Stimulated activated CD8-positive, alpha-beta memory T cell treated with anti-CD3 and anti-CD28 coated beads, Interleukin-15, amount 100 ng/mL, for 1 hour (primary cell): Measurements from ENCODE around the gene ATE1.
"Not testable (repeated sequence)": the region's sequence is repeated elsewhere in the genome, so short reads cannot be mapped to it uniquely, and the experiment has no call there.

Source experiments
- DNase-seq: peaks from one replicate; pipeline ENCODE4 v3.0.0-alpha.2; 2020; ENCODE audit warnings: low read depth

The ATE1 gene

DNA sequence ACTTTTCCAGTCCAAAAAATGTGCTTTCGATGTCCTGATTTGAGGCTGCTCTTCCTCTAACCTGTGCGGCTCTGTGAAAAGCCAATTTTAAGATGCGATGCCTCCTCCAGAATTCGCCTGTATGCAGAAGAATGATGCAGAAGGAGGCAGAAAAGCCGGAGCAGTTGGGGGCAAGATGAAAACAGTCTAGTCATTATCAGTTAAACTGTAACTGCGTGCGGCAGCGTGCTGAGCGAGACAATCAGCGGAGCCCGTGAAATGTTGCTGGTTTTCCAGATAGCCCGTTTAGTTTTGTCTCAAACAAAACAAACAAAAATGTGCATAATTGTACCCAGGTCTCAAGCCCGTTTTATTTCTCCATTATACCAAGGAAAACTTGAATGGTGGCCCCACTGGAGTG lies 192.6 kb downstream of the ATE1 start:
- no peak for DNase-seq

DNA sequence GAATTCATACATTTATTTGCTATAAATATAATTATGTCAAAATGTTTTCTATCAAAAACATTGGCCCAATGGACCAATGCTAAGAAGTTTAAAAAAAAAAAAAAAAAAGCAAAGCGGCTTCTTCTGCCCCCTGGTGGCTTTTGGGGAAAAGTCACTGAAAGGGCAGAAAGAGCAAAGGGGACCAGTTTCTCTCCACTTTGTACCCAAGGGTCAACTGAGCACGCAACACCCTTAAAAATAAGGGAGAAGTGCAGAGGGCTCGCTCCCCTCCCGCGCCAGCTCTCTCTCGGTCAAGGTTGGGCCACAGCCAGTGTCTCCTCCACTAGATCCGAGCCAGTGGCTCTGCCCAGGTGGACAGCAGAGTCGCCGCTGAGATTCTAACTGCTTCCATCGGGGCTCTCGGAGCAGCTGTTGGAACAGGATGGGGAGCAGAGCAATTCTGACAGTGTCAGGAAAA lies 193.2 kb downstream of the ATE1 start:
- DNase-seq: no peak

- DNase-seq: no peak
Measured at GRCh38 chr10:121732656-121733445, 195.0 kb downstream of the ATE1 start.

DNA sequence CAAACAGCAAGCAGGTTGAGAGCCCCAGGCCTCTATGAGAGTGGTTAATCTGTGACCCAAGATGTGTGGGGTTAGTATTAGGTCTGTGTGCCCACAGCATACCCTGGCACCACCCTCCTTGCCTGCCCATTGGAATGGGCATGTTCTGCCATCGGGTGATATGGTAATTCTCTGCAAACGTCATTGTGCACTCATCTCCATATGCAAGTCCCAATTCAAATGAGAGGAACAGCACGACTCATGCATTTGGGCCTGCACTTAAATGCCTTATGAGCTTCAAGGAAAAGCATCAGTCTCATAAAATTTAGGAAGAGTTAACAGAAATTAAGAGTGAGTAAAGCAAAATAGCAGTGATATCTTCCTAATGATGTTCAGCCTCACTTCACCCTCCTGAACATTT lies 195.7 kb downstream of the ATE1 start:
- DNase-seq: no peak

- no peak for DNase-seq
Measured at GRCh38 chr10:121724282-121724681, 203.5 kb downstream of the ATE1 start.

DNA sequence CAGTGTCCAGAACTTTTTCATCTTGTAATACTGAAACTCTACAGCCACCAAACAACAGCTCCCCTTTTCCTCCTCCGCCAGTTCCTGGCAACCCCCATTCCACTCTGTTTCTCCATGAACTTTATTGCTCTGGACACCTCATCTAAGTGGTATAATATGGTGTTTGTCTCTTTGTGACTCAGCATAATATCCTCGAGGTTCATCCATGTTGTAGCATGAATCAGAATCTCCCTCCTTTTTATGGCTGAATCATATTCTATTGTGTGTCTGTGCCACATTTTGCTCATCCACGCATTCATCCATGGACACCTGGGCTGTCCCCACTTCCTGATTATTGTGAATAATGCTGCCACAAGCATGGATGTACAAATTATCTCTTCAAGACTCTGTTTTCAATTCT lies 205.2 kb downstream of the ATE1 start:
- no peak for DNase-seq

DNA sequence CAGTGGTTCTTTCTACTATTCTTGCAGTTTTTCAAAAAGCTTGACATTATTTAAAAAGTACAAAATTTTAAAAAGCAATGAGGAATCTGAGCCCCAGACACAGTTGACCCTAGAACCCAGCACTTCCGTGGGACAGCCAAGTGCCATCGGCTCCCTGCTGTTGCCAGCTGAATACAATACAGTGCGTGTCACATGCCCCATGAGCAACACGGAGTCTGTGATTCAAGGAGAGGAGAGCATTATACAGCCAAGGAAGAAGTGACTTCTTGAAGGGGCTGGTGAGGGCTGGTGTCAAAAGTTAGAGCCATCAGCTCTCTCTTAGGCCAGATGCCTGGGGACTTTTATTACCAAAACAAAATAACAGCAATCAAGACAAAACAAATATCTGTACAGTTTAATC lies 206.6 kb downstream of the ATE1 start:
- no peak for DNase-seq

DNA sequence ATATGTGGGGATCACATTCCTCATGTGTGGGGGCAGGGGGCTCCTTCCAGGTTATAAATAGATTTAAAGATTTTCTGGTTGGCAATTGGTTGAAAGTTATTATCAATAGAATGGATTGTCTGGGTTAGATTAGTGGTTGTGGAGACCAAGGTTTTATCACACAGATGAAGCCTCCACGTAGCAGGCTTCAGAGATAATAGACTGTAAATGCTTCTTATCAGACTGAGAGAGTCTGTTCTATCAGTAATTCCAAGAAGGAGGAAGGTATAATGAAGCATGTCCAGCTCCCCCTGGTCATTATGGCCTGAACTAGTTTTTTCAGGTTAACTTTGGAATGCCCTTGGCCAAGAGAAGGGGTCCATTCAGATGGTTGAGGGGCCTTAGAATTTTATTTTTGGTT lies 211.9 kb downstream of the ATE1 start:
- DNase-seq: no peak

DNA sequence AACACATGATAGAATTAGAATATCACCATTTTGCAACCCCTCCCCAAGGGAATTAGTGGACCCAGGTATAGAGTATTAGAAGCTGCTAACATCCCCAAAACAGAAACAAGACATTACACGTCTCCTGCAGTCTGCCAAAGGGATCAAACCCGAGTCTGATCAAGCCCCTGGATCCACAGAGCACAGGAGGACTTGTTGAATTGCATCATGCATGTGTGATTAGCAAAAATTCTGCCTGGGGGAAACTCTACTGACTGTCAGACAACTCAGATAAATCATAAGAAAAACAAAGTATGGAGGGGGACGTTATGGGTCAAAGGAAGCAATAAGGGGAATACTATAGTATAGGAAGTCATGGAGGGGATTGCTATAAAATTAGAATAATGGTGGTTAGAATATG lies 212.8 kb downstream of the ATE1 start:
- no peak for DNase-seq

DNA sequence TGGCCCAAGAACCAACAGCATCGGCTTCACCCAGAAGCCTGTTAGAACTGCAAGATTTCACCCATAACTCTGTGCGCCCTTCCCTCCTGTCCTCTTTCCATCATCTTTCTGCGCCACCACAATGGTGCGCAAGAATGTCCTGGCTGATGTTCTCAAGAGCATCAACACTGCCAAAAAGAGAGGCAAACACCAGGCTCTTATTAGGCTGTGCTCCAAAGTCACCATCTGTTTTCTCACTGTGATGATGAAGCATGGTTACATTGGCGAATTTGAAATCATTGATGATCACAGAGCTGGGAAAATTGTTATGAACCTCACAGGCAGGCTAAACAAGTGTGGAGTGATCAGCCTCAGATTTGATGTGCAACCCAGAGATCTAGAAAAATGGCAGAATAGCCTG lies 214.3 kb downstream of the ATE1 start:
- no peak for DNase-seq

- no peak for DNase-seq
Measured at GRCh38 chr10:121710971-121711370, 216.9 kb downstream of the ATE1 start.

GRCh38 chr10:121710207-121710606 lies 217.6 kb downstream of the ATE1 start:
- no peak for DNase-seq

DNA sequence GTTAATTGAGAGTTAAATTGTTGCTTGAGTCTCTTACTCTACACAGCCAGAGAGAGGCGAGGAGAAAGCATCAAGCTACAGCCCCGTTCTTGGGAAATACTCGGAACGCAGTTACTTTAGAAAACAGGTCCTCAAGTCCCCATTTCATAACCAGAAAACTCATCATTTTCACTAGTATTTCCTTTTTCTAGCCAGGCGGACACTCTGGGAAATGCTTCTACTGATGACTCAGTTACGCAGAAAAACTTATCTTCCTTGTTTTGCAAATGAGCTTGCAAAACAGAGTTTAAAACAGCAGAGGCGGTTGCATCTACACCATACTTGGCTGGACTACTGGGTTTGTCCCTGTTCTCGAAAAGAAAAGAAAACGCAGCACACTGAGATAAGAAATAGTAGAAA lies 218.2 kb downstream of the ATE1 start:
- DNase-seq: no peak

- DNase-seq: no peak
Measured at GRCh38 chr10:121708728-121709674, 218.8 kb downstream of the ATE1 start.

GRCh38 chr10:121702351-121703320 lies 225.2 kb downstream of the ATE1 start:
- DNase-seq: no peak

DNA sequence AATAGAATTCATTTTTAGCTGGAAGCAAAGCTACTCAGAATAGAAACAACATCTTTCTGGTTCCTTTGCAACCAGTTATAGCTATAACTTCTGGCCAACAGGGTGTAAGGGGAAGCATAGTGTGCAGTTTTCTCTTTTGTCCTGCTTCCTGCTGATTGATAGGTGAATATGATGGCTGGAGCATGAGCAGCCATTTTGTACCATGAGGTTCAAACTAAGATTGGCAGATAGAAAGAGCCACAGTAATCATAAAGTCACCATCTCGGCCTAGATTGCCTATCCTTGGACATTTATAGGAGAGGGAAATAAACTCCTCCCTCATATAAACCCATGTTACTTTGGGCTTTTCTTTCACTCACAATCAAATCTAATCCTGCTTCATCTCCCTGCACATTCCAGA lies 227.4 kb downstream of the ATE1 start:
- DNase-seq: no peak

DNA sequence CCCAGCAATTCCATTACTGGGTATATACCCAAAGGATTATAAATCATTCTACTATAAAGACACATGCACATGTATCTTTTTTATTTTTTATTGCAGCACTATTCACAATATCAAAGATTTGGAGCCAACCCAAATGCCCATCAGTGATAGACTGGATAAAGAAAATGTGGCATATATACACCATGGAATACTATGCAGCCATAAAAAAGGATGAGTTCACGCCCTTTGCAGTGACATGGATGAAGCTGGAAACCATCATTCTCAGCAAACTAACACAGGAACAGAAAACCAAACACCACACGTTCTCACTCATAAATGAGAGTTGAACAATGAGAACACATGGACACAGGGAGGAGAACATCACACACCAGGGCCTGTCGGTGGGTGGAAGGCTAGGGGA lies 228.1 kb downstream of the ATE1 start:
- DNase-seq: not testable (repeated sequence)

- DNase-seq: no peak
Measured at GRCh38 chr10:121698902-121699301, 228.9 kb downstream of the ATE1 start.

- no peak for DNase-seq
Measured at GRCh38 chr10:121698336-121698735, 229.5 kb downstream of the ATE1 start.

DNA sequence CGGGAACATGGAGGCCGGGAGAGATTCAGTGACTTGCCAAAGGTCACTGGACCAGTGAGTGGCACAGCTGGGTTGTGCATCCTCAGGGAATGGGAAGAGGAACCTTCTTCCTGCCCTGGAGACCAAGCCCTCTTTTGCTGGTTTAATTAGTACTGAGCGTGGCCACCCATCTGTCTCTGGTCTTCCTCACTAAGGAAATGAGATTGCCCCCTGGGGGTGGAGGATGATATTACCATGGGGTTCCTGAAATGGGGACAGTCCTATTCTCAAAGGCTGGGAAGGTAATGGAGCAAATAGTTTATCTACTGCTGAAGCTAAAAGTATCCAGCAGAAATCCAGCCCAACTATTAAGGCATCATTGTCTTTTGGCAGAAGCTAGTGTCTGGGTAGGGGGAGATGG lies 231.0 kb downstream of the ATE1 start:
- DNase-seq: no peak

- no peak for DNase-seq
Measured at GRCh38 chr10:121695731-121696464, 231.9 kb downstream of the ATE1 start.
